Caco-2 (cell line): ENCODE data around the gene MDH1. TPM values are rescaled to one million over a fixed set of nuclear protein-coding genes. Genes with fewer than 3 reads are reported as not detected.

Experiments used
- Bru-seq: library from RNA; stranded (reverse); fragments of 400-500 nt; gene quantifications from one replicate; lab custom pipeline; 2021; lab: Mats Ljungman, UMichigan
- BruChase-seq, 2 experiments: library from RNA; stranded (reverse); fragments of 400-500 nt; gene quantifications; one replicate each; lab custom pipeline; 2021; lab: Mats Ljungman, UMichigan
- BruUV-seq: library from RNA; stranded (reverse); fragments of 400-500 nt; replicated peaks from 2 replicates; lab custom pipeline; 2021; lab: Mats Ljungman, UMichigan
- CTCF ChIA-PET: fragments of 300-600 bp; sonication (Branson Sonifier 250); formaldehyde crosslinking; loops from one replicate; lab custom pipeline; 2022; ENCODE audit warnings: antibody characterized with exemption; lab: Charles Lee
- POLR2A ChIA-PET: fragments of 300-600 bp; sonication (Branson Sonifier 250); formaldehyde crosslinking; loops from one replicate; lab custom pipeline; 2022; ENCODE audit warnings: antibody characterized with exemption; lab: Charles Lee
- DNase-seq, 2 experiments: peaks; one replicate each; pipeline versions ENCODE4 v3.0.0 to v3.0.0-alpha.2; 2020 to 2022
- H3K27me3 ChIP-seq: replicated peaks from 2 replicates; pipeline ENCODE4 v1.6.0; 2011; ENCODE audit warnings: low read length; ENCODE audit not compliant: control insufficient read depth, insufficient read depth
- H3K36me3 ChIP-seq: 2 replicates; pipeline ENCODE4 v1.5.1; 2011; ENCODE audit warnings: low read length; ENCODE audit not compliant: control insufficient read depth, insufficient read depth
- H3K4me1 ChIP-seq: fragments of 250-450 bp; sonication (Bioruptor Pico); 2 replicates; pipeline ENCODE4 v1.5.1; 2020; ENCODE audit warnings: mild to moderate bottlenecking
- H3K4me3 ChIP-seq: 2 replicates; pipeline ENCODE4 v1.5.1; 2011; ENCODE audit warnings: low read depth, mild to moderate bottlenecking, control low read depth, low read length
- H3K9me3 ChIP-seq: fragments of 250-450 bp; sonication (Bioruptor Pico); 2 replicates; pipeline ENCODE4 v1.5.1; 2020; ENCODE audit warnings: mild to moderate bottlenecking, moderate library complexity
- H3K27ac Mint-ChIP-seq: one replicate; pipeline ENCODE4 v1.8.0; 2022; ENCODE audit warnings: mixed read lengths; ENCODE audit not compliant: unreplicated experiment
- H3K27me3 Mint-ChIP-seq: one replicate; pipeline ENCODE4 v1.8.0; 2022; ENCODE audit warnings: mixed read lengths; ENCODE audit not compliant: insufficient read depth, unreplicated experiment
- H3K36me3 Mint-ChIP-seq: one replicate; pipeline ENCODE4 v1.8.0; 2022; ENCODE audit warnings: mild to moderate bottlenecking, mixed read lengths; ENCODE audit not compliant: insufficient read depth, unreplicated experiment
- H3K4me1 Mint-ChIP-seq: one replicate; pipeline ENCODE4 v1.8.0; 2022; ENCODE audit warnings: low read depth, mixed read lengths; ENCODE audit not compliant: unreplicated experiment
- H3K4me3 Mint-ChIP-seq: one replicate; pipeline ENCODE4 v1.8.0; 2022; ENCODE audit warnings: mild to moderate bottlenecking, moderate library complexity, mixed read lengths; ENCODE audit not compliant: unreplicated experiment
- H3K9me3 Mint-ChIP-seq: one replicate; pipeline ENCODE4 v1.8.0; 2022; ENCODE audit warnings: mixed read lengths; ENCODE audit not compliant: unreplicated experiment
- CTCF ChIP-seq, 2 experiments: fragments of 200-600 bp in 1 of 2; IDR thresholded peaks; 1 replicate in 1 of 2; 2 replicates in 1 of 2; pipeline versions ENCODE4 v1.5.1 to v1.8.0; 2011 to 2022; ENCODE audit warnings: antibody characterized with exemption in 1 of 2, control low read depth in 1 of 2, inconsistent platforms in 1 of 2, low read depth in 1 of 2, low read length in 1 of 2, mild to moderate bottlenecking in 1 of 2, moderate library complexity in 1 of 2; ENCODE audit not compliant: insufficient read depth in 1 of 2, severe bottlenecking in 1 of 2, unreplicated experiment in 1 of 2
- intact Hi-C: fragments of 100-400 bp; cut with micrococcal nuclease; formaldehyde crosslinking; loops from one replicate; pipeline ENCODE4 v1.10.0; 2022; ENCODE audit not compliant: unreplicated experiment
- long read RNA-seq: library from polyadenylated mRNA; stranded (forward); transcript quantifications from one replicate; pipeline ENCODE4 v2.0.0, GENCODE V29; 2022
- total RNA-seq: library from RNA; stranded (reverse); gene quantifications from 2 replicates; pipeline ENCODE4 v1.2.3, GENCODE V29; 2022

The MDH1 gene
- total RNA-seq (159 and 181 TPM in 2 replicates), Bru-seq, nascent RNA (percentile 91 among the genes with signal in this experiment), BruChase-seq, experiment 1, labeled RNA remaining after a 2-hour chase (percentile 85 among the genes with signal in this experiment), BruChase-seq, experiment 2, labeled RNA remaining after a 6-hour chase (percentile 92 among the genes with signal in this experiment)
- long read RNA-seq, transcript MDH1-201 (9 exons, 1,650 nt) = major isoform, 532 of 561 reads
- long read RNA-seq, partial matches to known transcripts = 7 of 561 reads
- long read RNA-seq, other reads (novel, unspliced or antisense) = 14 of 561 reads

- Histone ChIP-seq H3K9me3 (no peaks in the 10 kb centered on the region), H3K27me3 (no peaks in the 10 kb centered on the region), H3K4me3 (peak within 1 kb of the TSS; percentile 95), H3K4me1 (0 out of 2 replicates have a peak, but pooled peaks cover 7% of the 10 kb centered on the region), H3K36me3 (no peaks in the 10 kb centered on the region)
- Mint-ChIP-seq H3K4me3 (peak within 1 kb of the TSS; percentile 92), H3K27me3 (no peaks in the 10 kb centered on the region), H3K27ac (peak within 1 kb of the TSS; percentile 96), H3K9me3 (no peaks in the 10 kb centered on the region), H3K4me1 (peaks cover 11% of the 10 kb centered on the region), H3K36me3 (peaks cover 20% of the 10 kb centered on the region)
- POLR2A ChIA-PET = interaction anchor here (0.5 to 1.8 kb wide), 6 partner anchors 8 to 253 kb away, joined by 3 to 10 read pairs (median 4); partner anchors contain the start of gene UGP2
- intact Hi-C loops = loop anchor here (1.0 to 2.0 kb wide), 3 partner anchors 26 to 272 kb away; partner anchors contain the start of gene UGP2
- no TSS peak for BruUV-seq
- peak; percentile 96 to 99 for DNase-seq
- no peak for TF ChIP-seq CTCF (IDR thresholded peaks at IDR 0.05; ENCODE audit: insufficient read depth in 1 of 2, low read depth in 1 of 2, low read length in 1 of 2, severe bottlenecking in 1 of 2, unreplicated experiment in 1 of 2)
- CTCF ChIA-PET = interaction anchor here (0.7 kb wide), 1 partner anchor 30 kb away, joined by 3 read pairs; no protein-coding TSS in a partner anchor
These were observed at the start of gene MDH1, which contains the start of gene WDPCP for GRCh38 chr2:63588385-63589147. Gene MDH1, plus strand, starts transcription at chr2:63588963. Its CDS starts 81 bp downstream, at chr2:63589044. Gene WDPCP, minus strand, starts transcription at chr2:63588477. Its CDS starts 206 bp downstream, at chr2:63588271.

GRCh38 chr2:63539416-63540162, 49.2 kb upstream of the MDH1 start:
- POLR2A ChIA-PET = no interaction called here
- Histone ChIP-seq H3K36me3 (no peaks in the 10 kb centered on the region), H3K4me1 (no peaks in the 10 kb centered on the region), H3K4me3 (no peak overlapping the region), H3K27me3 (no peaks in the 10 kb centered on the region), H3K9me3 (no peaks in the 10 kb centered on the region)
- Mint-ChIP-seq H3K27ac (no peak overlapping the region), H3K4me1 (no peaks in the 10 kb centered on the region), H3K9me3 (no peaks in the 10 kb centered on the region), H3K36me3 (no peaks in the 10 kb centered on the region), H3K27me3 (no peaks in the 10 kb centered on the region), H3K4me3 (no peak overlapping the region)
- CTCF ChIA-PET = no interaction called here
- no peak for DNase-seq
- BruUV-seq = no TSS peak
- no peak for TF ChIP-seq CTCF (IDR thresholded peaks at IDR 0.05; ENCODE audit: insufficient read depth in 1 of 2, low read depth in 1 of 2, low read length in 1 of 2, severe bottlenecking in 1 of 2, unreplicated experiment in 1 of 2)
- intact Hi-C loops = no loop called here
